ENCODE data around the gene NCOA3. TPM values are rescaled to one million over a fixed set of nuclear protein-coding genes. Genes with fewer than 3 reads are reported as not detected.

The NCOA3 gene
- total RNA-seq, 1 experiment from 2014 or later, result 28.1 TPM

DNA sequence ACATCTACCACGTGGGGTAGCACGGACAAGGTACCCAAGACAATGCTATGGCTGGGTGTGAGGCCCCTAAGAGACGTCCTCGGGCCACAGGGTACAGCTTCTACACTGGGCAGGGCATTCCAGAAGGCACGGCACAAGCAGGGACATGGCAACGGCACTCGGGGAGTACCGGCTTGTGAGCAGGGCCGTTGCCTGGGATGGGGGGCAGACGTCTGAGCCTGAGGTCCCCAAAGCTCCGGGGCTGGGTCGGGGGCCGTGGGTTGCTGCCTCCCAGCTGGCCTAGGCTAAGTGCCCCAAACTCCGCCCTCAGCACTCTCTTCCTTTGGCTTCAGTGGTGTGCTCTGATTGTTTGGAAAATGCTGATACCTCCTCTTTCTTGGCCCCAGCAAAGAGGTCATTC lies 173.0 kb downstream of the NCOA3 start:
- no peak overlapping the region for H3K27ac ChIP-seq
- DNase-seq, result no peak
- no peaks in the 10 kb centered on the region for H3K36me3 ChIP-seq
- no peak overlapping the region for H3K4me3 ChIP-seq
- H3K9me3 ChIP-seq (replicated peaks), result no peaks in the 10 kb centered on the region
- H3K27me3 ChIP-seq, result no peaks in the 10 kb centered on the region
- no peaks in the 10 kb centered on the region for H3K4me1 ChIP-seq

DNA sequence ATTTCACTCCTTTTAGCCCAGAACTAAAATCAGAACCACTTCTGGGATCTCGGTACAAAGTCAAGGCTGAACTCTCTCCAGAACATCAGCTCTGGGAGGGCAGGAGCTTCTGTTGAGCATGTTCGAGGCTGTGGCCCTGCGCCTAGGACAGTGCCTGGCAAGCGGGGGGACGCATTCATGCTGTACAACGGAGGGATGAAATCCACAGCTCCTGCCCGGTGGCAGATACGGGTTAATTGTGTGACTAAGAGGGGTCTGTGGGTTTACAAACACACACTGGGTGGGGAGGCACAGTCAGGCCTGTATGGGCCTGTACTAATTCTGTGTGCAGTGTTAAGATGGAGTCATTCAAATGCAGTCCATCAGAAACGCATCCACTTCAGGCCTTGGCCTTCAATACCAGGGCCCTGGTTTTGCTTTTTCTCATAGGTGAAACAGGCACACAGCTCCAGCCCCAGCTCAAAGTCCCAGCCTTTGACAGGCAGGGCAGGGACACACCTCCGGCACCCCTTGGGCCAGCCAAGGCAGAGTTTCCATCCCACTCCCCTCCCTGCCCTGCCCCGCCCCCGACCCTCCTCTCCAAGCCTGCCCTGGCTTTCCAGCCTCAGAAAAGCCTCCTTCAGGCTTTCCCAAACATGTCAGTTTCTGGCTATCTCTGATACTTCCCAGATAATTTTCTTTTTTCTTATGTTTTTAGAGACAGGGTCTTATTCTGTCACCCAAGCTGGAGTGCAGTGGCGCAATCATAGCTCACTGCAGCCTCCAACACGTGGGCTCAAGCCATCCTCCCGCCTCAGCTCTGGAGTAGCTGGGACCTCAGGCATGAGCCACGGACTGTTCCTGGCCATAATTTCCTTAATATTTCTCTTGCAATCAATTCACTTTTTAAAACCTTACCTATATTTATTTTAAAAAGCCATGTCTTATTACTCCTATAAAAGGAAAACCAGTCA lies 173.8 kb downstream of the NCOA3 start:
- Histone ChIP-seq H3K9me3 (replicated peaks) (no peaks in the 10 kb centered on the region), H3K36me3 (no peaks in the 10 kb centered on the region), H3K27ac (no peak overlapping the region), H3K4me1 (no peaks in the 10 kb centered on the region), H3K27me3 (no peaks in the 10 kb centered on the region), H3K4me3 (no peak overlapping the region)
- no peak for DNase-seq

DNA sequence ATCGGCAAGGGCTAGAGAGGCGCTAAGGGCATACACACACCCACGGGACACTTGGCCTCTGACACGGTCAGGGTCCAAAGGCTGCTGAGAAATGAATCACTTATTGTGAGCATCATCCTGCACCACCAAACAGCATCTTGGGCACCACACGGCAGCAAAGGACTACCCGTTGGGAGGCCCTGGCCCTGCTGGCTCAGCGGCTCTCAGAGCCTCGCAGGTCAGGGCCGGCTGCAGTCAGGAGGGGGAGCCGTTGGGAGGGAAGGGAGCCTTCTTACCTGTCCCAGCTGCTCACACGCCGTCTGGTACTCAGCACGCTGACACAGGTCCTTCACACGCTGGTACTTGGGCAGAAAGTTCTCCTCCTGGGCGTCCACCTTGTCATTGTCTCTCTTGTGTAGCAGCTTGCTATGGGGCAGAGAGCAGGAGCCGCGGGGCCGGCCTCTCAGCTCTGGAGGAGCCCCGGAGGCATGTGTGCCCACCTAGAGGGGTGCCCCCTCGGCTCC lies 174.6 kb downstream of the NCOA3 start:
- Histone ChIP-seq H3K36me3 (peaks cover 5% of the 10 kb centered on the region), H3K4me3 (no peak overlapping the region), H3K4me1 (no peaks in the 10 kb centered on the region), H3K27me3 (no peaks in the 10 kb centered on the region), H3K9me3 (replicated peaks) (no peaks in the 10 kb centered on the region), H3K27ac (no peak overlapping the region)
- no peak for DNase-seq

DNA sequence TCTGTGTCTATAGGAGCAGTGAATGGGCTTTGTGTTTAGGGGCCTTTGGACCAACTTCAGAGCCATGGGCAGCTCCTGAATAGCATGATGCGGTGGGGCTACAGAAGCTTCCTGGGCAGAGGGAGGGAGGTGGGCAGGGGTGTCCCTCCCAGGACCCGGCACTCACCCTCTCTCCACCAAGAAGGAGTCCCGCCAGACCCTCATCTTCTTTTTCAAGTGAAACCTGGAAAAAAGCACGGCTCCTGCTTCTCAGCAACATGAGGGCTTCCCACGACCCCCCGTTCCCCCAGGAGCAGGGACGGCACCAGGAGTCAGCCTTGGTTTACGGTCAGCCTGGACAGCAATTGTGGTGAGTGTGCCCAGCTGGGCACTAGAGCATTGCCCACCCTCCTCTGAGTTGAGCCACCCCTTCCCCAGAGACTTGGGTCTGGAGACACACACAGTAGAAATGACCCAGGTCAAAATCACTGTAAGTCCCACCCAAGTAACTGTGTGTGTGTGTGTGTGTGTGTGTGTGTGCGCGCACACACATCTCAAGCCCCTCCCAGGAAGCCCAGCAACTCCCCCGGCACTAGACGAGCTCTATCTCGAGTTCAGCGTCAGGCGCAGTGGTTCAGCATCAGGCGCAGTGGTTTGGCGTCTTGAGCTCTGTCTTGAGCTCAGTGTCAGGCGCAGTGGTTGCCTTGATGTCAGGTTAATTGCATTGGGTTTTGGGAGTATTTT lies 175.4 kb downstream of the NCOA3 start:
- no peak overlapping the region for H3K27ac ChIP-seq
- no peaks in the 10 kb centered on the region for H3K4me1 ChIP-seq
- H3K4me3 ChIP-seq, result no peak overlapping the region
- DNase-seq, result no peak
- no peaks in the 10 kb centered on the region for H3K9me3 ChIP-seq (replicated peaks)
- no peaks in the 10 kb centered on the region for H3K27me3 ChIP-seq
- H3K36me3 ChIP-seq, result peaks cover 8% of the 10 kb centered on the region

DNA sequence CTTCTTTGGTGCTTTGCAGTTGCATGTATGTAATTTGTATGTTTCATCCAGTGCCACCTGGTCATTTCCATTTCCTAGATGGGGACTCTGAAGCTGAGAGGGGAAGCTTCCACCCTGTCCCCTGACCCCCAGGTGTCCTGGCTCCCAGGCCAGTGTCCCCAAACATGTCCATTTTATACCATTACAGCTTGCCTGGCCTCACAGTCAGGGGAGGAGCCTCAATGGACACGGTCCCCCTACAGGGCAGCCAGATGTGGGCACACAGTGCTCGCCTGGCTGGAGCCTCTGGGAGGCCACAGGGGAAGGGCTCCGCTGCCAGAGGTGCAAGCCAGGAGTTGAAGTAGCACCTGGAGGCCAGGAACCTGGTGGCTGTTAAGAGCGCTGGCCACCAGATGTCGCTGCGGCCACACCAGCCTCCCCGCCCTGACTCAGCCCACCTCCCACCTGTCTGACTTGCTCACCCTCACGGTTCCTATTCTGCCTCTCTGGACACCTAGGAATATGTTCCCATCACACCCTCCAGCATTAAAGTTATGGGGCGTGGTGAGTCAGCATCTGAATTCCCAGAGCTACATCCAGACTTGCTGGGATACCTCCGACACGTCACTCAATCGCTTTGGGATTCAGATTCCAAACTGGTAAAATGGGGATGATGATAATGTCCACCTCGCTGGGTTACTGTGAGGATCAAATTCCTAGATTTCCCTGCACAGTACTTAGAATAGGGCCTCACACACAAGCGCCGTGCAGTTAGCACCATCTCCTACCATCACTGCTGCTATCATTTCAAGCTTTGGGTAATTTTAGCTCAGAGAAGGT lies 176.2 kb downstream of the NCOA3 start:
- Histone ChIP-seq H3K4me3 (no peak overlapping the region), H3K27ac (no peak overlapping the region), H3K9me3 (replicated peaks) (no peaks in the 10 kb centered on the region), H3K27me3 (no peaks in the 10 kb centered on the region), H3K36me3 (peaks cover 8% of the 10 kb centered on the region), H3K4me1 (no peaks in the 10 kb centered on the region)
- peak; percentile 63 to 75 for DNase-seq

DNA sequence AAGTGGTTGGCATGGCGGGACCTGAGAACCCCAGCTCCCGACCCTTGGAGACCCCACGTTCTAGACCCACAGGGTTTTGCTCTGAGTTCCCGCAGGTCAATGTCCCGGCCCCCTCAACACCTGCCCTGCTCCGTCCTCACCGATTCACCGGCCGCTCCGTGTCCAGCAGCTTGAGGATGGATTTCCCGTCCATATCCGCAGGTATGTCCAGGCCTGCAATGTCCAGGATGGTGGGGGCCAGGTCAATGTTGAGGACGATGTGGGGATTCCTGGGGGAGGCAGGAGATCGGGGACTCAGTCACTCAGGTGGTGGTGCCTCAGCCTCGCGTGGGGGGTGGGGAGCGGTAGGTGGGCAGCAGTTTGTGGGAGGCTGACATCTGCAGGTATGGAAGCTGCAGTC lies 176.8 kb downstream of the NCOA3 start:
- H3K4me3 ChIP-seq, result no peak overlapping the region
- H3K4me1 ChIP-seq, result no peaks in the 10 kb centered on the region
- DNase-seq, result no peak
- H3K36me3 ChIP-seq, result peaks cover 8% of the 10 kb centered on the region
- no peaks in the 10 kb centered on the region for H3K9me3 ChIP-seq (replicated peaks)
- H3K27me3 ChIP-seq, result no peaks in the 10 kb centered on the region
- H3K27ac ChIP-seq, result no peak overlapping the region

DNA sequence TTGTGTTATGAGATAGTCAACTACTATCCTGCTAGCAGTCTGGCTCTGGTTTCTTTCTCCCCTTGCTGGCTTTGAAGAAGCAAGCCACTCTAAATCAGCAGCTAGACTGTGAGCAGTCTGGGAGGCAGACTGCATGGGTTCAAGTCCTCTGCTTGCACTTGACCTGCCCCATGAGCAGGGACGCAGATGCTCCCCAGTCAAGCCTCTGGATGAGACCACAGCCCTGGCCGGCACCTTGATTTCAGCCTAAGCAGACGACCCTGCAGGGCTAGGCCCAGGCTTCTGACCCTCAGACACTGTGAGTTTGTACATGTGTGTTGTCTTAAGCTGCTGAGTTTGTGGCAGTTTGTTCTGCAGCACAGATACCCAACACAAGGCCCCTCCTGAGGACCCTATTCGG lies 177.8 kb downstream of the NCOA3 start:
- no peaks in the 10 kb centered on the region for H3K9me3 ChIP-seq (replicated peaks)
- H3K4me3 ChIP-seq, result no peak overlapping the region
- H3K4me1 ChIP-seq, result no peaks in the 10 kb centered on the region
- DNase-seq, result no peak
- no peak overlapping the region for H3K27ac ChIP-seq
- no peaks in the 10 kb centered on the region for H3K27me3 ChIP-seq
- H3K36me3 ChIP-seq, result peaks cover 8% of the 10 kb centered on the region

DNA sequence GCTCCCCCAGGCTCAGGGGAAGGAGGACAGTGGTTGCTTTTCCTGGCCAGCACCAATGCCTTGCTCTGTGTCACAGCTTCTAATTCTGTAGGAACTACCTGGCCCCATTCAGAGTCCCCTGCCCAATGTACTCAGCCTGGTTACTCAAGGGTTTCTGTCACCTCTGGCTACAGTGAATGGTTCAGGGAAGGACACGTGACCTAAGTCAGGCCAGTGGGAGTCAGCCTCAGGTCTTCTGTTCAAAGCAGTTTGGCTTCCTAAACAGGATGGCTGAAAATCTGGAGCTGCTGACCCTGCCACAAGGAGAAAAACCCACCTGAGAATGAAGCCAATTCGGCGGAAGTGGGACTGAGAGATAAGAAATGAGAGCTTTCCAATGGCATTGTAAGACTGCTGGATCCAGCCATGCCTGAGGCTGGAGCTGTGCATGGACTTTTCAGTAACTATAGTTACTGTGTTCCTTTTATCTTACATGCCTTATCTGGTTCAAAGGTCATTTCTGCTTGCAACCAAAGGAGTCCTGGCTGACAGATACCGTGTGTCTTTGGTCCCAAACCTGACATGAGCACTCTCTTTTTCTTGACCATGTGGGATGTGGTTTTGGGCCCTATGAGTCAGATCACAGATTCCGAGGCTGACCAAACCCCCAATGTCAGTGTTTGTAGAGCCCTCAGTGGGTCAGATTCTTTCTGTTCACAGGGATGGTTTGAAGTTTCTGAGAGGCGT lies 179.3 kb downstream of the NCOA3 start:
- no peak for DNase-seq
- H3K36me3 ChIP-seq, result peaks cover 8% of the 10 kb centered on the region

DNA sequence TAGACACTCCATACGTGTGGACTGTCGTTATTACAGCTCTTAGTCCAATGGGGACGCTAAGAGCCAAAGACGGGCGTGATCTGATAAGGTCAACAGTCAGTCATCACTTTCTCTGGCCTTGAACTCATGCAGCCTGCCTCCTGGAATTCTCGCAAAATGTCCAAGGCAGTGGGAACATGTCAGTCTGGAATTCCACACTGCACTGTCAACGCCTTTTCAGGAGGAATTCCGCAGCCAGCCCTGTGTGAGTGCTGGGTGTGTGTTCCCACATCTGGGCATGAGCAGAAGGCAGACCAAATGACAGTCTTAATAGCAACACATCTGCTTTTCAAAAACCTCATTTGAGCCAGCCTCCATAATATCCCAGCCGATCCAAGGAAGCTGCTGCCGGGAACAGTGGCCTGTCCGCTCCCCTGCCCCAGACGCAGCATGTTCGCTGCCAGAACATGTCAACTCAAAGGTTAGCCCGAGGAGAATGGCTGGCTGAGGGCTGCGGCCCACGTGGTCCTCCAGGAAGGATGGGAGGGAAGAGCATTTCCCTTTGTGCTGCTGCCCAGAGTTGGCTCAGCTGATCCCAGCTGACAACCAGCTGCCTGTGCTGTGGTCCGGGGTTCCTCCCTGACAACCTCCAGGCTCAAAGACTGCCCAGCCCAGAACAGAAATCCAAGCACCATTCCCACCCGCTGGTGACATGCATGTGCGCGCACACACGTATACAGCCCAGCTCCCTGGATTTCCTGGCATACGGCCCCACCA lies 180.5 kb downstream of the NCOA3 start:
- peak; percentile 69 to 70 for DNase-seq
- H3K4me1 ChIP-seq, result peaks cover 9% of the 10 kb centered on the region
- peaks cover 8% of the 10 kb centered on the region for H3K36me3 ChIP-seq
- H3K9me3 ChIP-seq (replicated peaks), result no peaks in the 10 kb centered on the region
- H3K4me3 ChIP-seq, result no peak overlapping the region
- H3K27me3 ChIP-seq, result no peaks in the 10 kb centered on the region
- no peak overlapping the region for H3K27ac ChIP-seq

More for the DNA sequence above, 179.3 kb downstream of the NCOA3 start:
- no peaks in the 10 kb centered on the region for H3K27me3 ChIP-seq
- no peaks in the 10 kb centered on the region for H3K4me1 ChIP-seq
- no peaks in the 10 kb centered on the region for H3K9me3 ChIP-seq (replicated peaks)
- H3K4me3 ChIP-seq, result no peak overlapping the region
- H3K27ac ChIP-seq, result no peak overlapping the region

DNA sequence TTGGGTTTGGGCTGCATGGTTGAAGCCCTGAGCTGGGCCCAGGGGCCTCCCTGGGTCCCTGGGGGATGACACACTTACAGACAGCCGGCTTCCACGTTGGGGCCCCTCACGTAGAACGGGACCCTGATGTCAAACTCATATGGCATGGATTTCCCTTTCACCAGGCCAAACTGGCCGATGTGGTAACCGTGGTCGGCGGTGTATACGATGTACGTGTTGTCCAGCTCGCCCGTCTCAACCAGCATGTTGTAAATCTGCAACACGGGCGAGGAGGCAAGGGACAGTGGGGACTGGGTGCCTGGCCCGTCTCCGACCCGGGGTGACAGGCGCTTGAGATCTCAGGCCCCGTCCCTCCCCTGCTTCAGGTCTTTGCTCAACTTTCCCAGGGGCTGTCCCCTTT lies 181.2 kb downstream of the NCOA3 start:
- H3K27me3 ChIP-seq, result no peaks in the 10 kb centered on the region
- peaks cover 8% of the 10 kb centered on the region for H3K36me3 ChIP-seq
- peaks cover 9% of the 10 kb centered on the region for H3K4me1 ChIP-seq
- no peak overlapping the region for H3K27ac ChIP-seq
- no peaks in the 10 kb centered on the region for H3K9me3 ChIP-seq (replicated peaks)
- no peak for DNase-seq
- H3K4me3 ChIP-seq, result no peak overlapping the region

DNA sequence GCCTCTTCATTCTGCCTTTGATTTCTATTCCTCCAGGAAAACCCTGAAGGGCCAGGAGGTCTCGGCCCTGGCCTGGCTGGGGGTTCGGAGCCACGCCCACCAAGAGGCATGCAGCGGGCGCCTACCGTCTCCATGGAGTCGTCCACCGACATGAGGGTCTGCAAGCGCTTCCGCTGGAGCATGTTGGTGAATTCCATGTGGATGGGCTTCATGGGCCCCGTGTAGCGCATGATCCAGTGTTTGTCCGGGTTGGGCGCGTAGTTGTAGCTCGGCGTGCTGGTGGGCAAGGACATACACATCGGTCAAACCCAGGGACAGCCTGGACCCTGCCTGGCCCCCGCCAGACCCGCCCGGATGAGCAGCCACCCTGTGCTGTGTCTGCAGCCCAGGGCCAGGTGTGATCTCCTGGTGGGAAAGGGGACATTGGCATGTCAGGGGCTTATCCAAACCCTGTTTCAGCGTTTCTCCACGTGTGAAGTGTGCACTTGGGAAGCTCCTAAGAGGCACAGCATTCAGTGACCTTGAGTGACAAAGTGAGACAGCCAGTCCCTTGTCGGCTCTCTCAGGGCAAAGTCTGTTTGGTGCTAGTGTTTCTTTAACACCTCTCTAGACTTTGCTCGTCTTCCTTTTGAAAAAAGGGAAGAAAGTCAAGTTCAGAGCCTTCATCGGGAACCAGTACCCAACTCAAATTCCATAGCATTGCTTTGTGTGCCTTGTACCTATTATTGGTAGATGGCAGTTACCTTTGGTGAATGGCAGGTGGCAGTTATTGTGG lies 182.8 kb downstream of the NCOA3 start:
- H3K27ac ChIP-seq, result no peak overlapping the region
- H3K36me3 ChIP-seq, result peaks cover 19% of the 10 kb centered on the region
- no peaks in the 10 kb centered on the region for H3K27me3 ChIP-seq
- DNase-seq, result no peak
- H3K4me3 ChIP-seq, result no peak overlapping the region
- no peaks in the 10 kb centered on the region for H3K9me3 ChIP-seq (replicated peaks)
- H3K4me1 ChIP-seq, result peaks cover 9% of the 10 kb centered on the region

DNA sequence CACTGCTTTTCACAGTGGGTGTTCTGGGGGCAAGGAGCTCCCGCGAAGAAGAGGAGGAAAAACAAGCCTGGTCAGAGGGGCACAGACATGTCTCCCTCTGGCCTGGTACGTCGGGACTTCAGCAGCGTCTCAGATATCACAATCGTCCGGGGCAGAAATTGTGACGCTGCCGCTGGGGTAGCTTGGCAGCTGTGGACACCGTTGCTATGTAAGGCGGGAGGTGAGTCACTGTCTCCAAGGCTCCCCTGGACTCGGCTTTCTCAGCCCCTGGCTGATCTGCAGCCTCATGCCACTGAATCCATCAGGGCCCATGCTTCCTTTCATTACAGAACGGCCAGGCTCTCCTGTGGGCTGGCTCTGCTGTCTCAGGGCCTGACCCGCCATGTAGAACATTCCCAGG lies 184.9 kb downstream of the NCOA3 start:
- peaks cover 9% of the 10 kb centered on the region for H3K4me1 ChIP-seq
- H3K4me3 ChIP-seq, result no peak overlapping the region
- H3K36me3 ChIP-seq, result peaks cover 25% of the 10 kb centered on the region
- peak; percentile 86 to 89 for DNase-seq
- H3K9me3 ChIP-seq (replicated peaks), result peaks cover 11% of the 10 kb centered on the region
- H3K27ac ChIP-seq, result peak overlapping the region; percentile 35
- H3K27me3 ChIP-seq, result no peaks in the 10 kb centered on the region

All from SJCRH30 (cell line).